Aortic smooth muscle cell (primary cell): ENCODE measurements around the gene NCLN. TPM values are rescaled to one million over a fixed set of nuclear protein-coding genes. Genes with fewer than 3 reads are reported as not detected.

ENCODE experiments used
- total RNA-seq: library from RNA; depleted of rRNA; stranded (reverse); fragments of >200 nt; gene quantifications from 2 replicates; pipeline ENCODE4 v1.2.3, GENCODE V29; 2014

The NCLN gene, protein sequence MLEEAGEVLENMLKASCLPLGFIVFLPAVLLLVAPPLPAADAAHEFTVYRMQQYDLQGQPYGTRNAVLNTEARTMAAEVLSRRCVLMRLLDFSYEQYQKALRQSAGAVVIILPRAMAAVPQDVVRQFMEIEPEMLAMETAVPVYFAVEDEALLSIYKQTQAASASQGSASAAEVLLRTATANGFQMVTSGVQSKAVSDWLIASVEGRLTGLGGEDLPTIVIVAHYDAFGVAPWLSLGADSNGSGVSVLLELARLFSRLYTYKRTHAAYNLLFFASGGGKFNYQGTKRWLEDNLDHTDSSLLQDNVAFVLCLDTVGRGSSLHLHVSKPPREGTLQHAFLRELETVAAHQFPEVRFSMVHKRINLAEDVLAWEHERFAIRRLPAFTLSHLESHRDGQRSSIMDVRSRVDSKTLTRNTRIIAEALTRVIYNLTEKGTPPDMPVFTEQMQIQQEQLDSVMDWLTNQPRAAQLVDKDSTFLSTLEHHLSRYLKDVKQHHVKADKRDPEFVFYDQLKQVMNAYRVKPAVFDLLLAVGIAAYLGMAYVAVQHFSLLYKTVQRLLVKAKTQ
- total RNA-seq = 33.0 and 41.5 TPM in 2 replicates

DNA sequence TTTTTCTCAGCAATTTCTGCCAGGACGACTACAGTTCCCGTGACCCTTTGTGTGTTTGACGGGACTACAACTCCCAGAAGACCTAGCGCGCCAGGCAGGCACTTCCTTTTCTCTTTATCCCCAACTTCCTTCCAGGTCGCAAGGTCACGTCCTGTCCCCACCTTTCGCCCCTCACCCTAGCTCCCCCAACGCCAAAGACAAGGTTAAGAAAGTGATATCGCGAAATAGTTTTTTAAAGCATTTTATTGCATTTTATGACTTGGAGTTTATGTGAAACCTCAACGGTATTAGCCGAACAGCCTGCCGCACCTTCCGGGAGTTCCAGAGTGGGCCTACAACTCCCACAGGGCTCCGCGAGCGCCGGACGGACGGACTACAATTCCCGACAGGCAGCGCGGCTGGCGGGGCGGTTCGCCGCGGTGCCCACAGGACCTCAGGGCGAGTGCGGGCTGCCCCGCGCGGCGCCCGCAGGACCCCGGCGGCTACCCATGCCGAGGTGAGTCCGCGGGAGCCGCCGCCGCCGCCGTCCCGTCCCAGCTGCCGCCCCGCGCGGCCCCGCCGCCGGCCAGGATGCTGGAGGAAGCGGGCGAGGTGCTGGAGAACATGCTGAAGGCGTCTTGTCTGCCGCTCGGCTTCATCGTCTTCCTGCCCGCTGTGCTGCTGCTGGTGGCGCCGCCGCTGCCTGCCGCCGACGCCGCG lies at the start of gene NCLN:
TSS of gene NCLN (plus strand) at position 470 of the 699 bp plus-strand sequence. CDS start at position 571, 101 bp downstream.

DNA sequence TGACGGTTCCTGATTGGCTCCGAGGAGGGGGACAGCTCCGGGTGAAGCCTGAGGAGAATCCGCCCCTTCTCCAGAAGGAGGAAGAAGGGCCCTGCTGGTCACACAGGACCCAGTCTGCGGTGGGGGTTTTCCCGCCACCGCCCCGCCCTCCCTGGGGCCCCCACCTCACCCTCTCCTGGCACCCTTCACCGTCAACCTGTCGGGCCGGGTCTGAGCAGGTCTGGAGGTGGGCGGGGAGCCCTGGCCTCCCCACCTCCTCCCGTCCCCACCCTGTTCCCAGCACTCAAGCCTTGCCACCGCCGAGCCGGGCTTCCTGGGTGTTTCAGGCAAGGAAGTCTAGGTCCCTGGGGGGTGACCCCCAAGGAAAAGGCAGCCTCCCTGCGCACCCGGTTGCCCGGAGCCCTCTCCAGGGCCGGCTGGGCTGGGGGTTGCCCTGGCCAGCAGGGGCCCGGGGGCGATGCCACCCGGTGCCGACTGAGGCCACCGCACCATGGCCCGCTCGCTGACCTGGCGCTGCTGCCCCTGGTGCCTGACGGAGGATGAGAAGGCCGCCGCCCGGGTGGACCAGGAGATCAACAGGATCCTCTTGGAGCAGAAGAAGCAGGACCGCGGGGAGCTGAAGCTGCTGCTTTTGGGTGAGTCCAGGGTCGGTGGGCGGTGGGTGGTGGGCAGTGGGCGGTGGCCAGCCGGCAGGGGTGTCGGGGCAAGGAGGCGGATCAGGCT lies 49.6 kb upstream of the NCLN start, which contains the start of gene GNA15:
TSS of gene GNA15 (plus strand) at position 73 of the 723 bp plus-strand sequence. CDS start at position 491, 418 bp downstream.

DNA sequence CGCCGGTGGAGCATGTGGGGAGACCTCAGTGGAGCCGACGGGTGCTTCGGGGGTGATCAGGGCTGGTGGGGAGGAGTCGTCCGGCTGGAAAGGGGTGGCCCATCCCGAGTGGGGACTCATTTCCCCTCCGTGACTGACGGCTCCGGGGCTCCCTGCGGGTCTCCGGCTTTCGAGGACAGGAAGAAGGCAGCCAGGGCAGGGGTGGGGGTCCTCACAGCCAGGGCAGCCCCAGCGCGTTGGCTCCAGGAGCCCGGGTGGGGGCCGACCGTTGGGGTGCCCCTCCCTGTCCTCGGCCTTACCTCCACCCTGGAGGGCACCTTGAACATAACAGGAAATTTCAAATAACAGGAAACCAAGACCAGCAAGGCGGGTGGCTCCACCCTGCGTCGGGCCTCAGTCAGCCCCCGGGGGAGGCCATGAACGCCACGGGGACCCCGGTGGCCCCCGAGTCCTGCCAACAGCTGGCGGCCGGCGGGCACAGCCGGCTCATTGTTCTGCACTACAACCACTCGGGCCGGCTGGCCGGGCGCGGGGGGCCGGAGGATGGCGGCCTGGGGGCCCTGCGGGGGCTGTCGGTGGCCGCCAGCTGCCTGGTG lies 7.3 kb upstream of the NCLN start, which contains the start of gene S1PR4:
TSS of gene S1PR4 (plus strand) at position 393 of the 596 bp plus-strand sequence. CDS start at position 417, 24 bp downstream.

DNA sequence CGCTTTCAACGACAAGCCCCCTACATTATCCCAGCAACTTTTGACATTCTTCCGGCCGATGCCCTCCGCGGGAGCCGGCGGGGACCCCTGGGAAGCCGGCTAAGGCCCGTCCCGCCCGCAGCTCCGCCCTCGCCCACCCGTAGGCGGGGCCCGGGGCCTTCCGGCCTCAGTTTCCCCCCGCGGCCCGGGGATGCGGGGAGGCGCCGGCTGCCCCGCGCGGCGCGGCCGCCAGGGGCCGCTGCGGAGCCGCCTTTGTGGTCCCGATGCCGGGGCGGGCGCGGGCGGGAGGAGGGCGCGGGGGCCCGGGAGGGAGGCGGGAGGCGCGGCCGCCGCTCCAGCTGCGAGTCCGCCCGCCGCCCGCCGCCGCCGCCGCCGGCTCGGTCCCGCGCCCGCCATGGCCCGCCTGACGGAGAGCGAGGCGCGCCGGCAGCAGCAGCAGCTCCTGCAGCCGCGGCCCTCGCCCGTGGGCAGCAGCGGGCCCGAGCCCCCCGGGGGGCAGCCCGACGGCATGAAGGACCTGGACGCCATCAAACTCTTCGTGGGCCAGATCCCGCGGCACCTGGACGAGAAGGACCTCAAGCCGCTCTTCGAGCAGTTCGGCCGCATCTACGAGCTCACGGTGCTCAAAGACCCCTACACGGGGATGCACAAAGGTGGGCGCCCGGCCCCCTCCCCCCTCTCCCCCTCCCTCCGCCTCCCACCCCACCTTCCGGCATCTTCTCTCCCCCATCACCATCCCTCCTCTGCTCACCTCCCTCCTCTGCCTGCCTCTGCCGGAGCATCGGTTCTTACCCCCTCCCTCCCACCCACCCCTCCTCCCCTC lies 38.8 kb downstream of the NCLN start, which contains the start of gene CELF5:
TSS of gene CELF5 (plus strand) at position 316 of the 823 bp plus-strand sequence. CDS start at position 395, 79 bp downstream.

Other genes starting within 250 kb of the NCLN start
- 3.2 and 3.3 TPM in 2 replicates for gene ZNF77, start 241.0 kb upstream of the NCLN start, total RNA-seq
- 1.7 and 2.0 TPM in 2 replicates for gene TLE6, start 208.4 kb upstream of the NCLN start, total RNA-seq
- 3.2 and 4.6 TPM in 2 replicates for gene TLE2, start 156.7 kb upstream of the NCLN start, total RNA-seq
- gene TLE5, start 123.4 kb upstream of the NCLN start, total RNA-seq = 145 and 157 TPM in 2 replicates
- gene GNA11, start 91.6 kb upstream of the NCLN start, total RNA-seq = 86.4 and 124 TPM in 2 replicates
- gene GNA15, start 49.9 kb upstream of the NCLN start, total RNA-seq = 0.19 TPM in 1 of 2 replicates, not detected in the other
- gene S1PR4, start 7.2 kb upstream of the NCLN start, total RNA-seq = not detected in 2 replicates
- gene CELF5, start 38.7 kb downstream of the NCLN start, total RNA-seq = not detected in 2 replicates
- 53.5 and 69.8 TPM in 2 replicates for gene NFIC, start 180.7 kb downstream of the NCLN start, total RNA-seq